SK-N-SH treated with all-trans-retinoic acid at 6 μM for 48 hours (cell line): ENCODE measurements around the gene ADAMTSL3.

Experiments used
- ATAC-seq: fragments of 200-7000 bp; cut with Tn5 transposase; 3 replicates; pipeline ENCODE4 v1.9.1; 2020; ENCODE audit warnings: mild to moderate bottlenecking, moderate library complexity
- ARNTL ChIP-seq: fragments of 450-650 bp; formaldehyde crosslinking; IDR thresholded peaks from 2 replicates; pipeline ENCODE4 v1.5.0; 2020; ENCODE audit warnings: low read depth, mild to moderate bottlenecking, moderate library complexity, borderline replicate concordance
- BACH2 ChIP-seq: fragments of 250-450 bp; sonication (Bioruptor Pico); IDR thresholded peaks from 2 replicates; pipeline ENCODE4 v1.9.0; 2021; ENCODE audit warnings: mild to moderate bottlenecking, borderline replicate concordance
- CSDC2 ChIP-seq: fragments of 250-450 bp; sonication (Bioruptor Pico); IDR thresholded peaks from 2 replicates; pipeline ENCODE4 v1.5.0; 2020; ENCODE audit warnings: mild to moderate bottlenecking, moderate library complexity
- ESRRG ChIP-seq: fragments of 250-450 bp; sonication (Bioruptor Pico); IDR thresholded peaks from 2 replicates; pipeline ENCODE4 v1.6.1; 2021; ENCODE audit warnings: mild to moderate bottlenecking
- GLIS3 ChIP-seq: fragments of 250-450 bp; sonication (Bioruptor Pico); IDR thresholded peaks from 2 replicates; pipeline ENCODE4 v1.5.0; 2020; ENCODE audit warnings: mild to moderate bottlenecking, moderate library complexity
- ISL1 ChIP-seq: fragments of 250-450 bp; sonication (Bioruptor Pico); IDR thresholded peaks from 2 replicates; pipeline ENCODE4 v2.1.2; 2022; ENCODE audit warnings: mild to moderate bottlenecking, moderate library complexity
- OSR1 ChIP-seq: fragments of 250-450 bp; sonication (Bioruptor Pico); IDR thresholded peaks from 2 replicates; pipeline ENCODE4 v1.8.0; 2022; ENCODE audit warnings: moderate library complexity, mild to moderate bottlenecking, inconsistent platforms
- PPARA ChIP-seq: fragments of 250-450 bp; sonication (Bioruptor Pico); IDR thresholded peaks from 2 replicates; pipeline ENCODE4 v1.5.0; 2020; ENCODE audit warnings: mild to moderate bottlenecking, borderline replicate concordance
- RARB ChIP-seq: fragments of 250-450 bp; sonication (Bioruptor Pico); IDR thresholded peaks from 2 replicates; pipeline ENCODE4 v1.8.0; 2021; ENCODE audit warnings: mild to moderate bottlenecking, moderate library complexity
- SNAI2 ChIP-seq: fragments of 250-450 bp; sonication (Bioruptor Pico); IDR thresholded peaks from 2 replicates; pipeline ENCODE4 v1.5.0; 2020; ENCODE audit warnings: mild to moderate bottlenecking, moderate library complexity
- TCF4 ChIP-seq: fragments of 250-450 bp; sonication (Bioruptor Pico); IDR thresholded peaks from 2 replicates; pipeline ENCODE4 v1.8.0; 2021; ENCODE audit warnings: mild to moderate bottlenecking, moderate library complexity, borderline replicate concordance
- TOX ChIP-seq: fragments of 250-450 bp; sonication (Bioruptor Pico); IDR thresholded peaks from 2 replicates; pipeline ENCODE4 v1.8.0; 2021; ENCODE audit warnings: mild to moderate bottlenecking, moderate library complexity, borderline replicate concordance
- ZC3H10 ChIP-seq: fragments of 250-450 bp; sonication (Bioruptor Pico); IDR thresholded peaks from 2 replicates; pipeline ENCODE4 v1.5.1; 2021; ENCODE audit warnings: mild to moderate bottlenecking, moderate library complexity
- ZFP3 ChIP-seq: fragments of 250-450 bp; sonication (Bioruptor Pico); IDR thresholded peaks from 2 replicates; pipeline ENCODE4 v1.5.0; 2020; ENCODE audit warnings: mild to moderate bottlenecking, moderate library complexity
- ZFP30 ChIP-seq: fragments of 450-650 bp; formaldehyde crosslinking; IDR thresholded peaks from 2 replicates; pipeline ENCODE4 v1.5.0; 2022; ENCODE audit warnings: mild to moderate bottlenecking, moderate library complexity
- ZNF565 ChIP-seq: fragments of 450-650 bp; formaldehyde crosslinking; conservative IDR thresholded peaks from 2 replicates; pipeline ENCODE4 v1.5.0; 2020; ENCODE audit warnings: low read depth, mild to moderate bottlenecking, moderate library complexity
- ZNF8 ChIP-seq: fragments of 450-650 bp; formaldehyde crosslinking; IDR thresholded peaks from 2 replicates; pipeline ENCODE4 v1.5.0; 2020; ENCODE audit warnings: mild to moderate bottlenecking, moderate library complexity
- TF ChIP-seq, protein P1 (sequence below): fragments of 250-450 bp; sonication (Bioruptor Pico); IDR thresholded peaks from 2 replicates; pipeline ENCODE4 v1.5.1; 2020; ENCODE audit warnings: low read depth, mild to moderate bottlenecking, moderate library complexity
- TF ChIP-seq, protein P2 (sequence below): fragments of 250-450 bp; sonication (Bioruptor Pico); IDR thresholded peaks from 2 replicates; pipeline ENCODE4 v1.8.0; 2020; ENCODE audit warnings: mild to moderate bottlenecking, moderate library complexity, borderline replicate concordance
- TF ChIP-seq, protein P3 (sequence below): fragments of 250-450 bp; sonication (Bioruptor Pico); IDR thresholded peaks from 2 replicates; pipeline ENCODE4 v1.5.1; 2021; ENCODE audit warnings: mild to moderate bottlenecking, moderate library complexity
- TF ChIP-seq, protein P4 (sequence below): fragments of 250-450 bp; sonication (Bioruptor Pico); IDR thresholded peaks from 2 replicates; pipeline ENCODE4 v1.8.0; 2021; ENCODE audit warnings: low read depth, mild to moderate bottlenecking, moderate library complexity, borderline replicate concordance

ADAMTSL3 gene

DNA sequence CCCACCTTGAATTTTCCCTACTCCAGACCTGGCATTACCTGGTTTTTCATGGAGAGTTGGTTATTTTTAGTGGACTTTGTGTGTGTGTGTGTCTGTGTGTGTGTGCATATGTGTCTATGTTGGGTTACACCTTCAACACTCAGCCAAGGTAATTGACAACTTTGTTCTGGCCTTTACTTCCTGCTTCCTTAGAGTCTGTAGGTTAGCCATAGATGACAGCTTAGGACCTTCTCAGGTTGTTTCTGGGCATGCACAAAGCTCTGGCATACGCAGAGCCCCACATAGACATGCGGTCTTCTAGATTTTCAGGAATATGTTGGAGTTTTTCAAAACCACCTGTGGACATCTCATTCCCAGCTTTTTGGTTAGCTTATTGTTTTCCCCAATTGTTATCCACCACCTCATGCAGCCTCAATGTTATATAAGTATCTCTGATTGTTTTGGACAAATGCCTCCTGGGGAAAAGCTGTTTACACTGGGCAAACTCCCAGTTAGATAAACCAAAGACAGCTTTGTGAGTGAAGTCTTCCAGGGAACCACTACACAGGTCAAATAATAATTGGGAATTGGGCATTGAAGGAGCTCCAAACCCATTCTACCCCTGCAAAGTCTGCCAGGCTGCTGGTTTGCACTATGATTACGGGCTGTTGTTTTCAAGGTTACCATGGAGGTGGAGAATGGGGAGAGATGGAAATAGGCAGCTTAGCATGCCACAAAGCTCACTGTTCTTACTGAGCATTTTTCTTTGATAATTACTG, 201.2 kb downstream of the ADAMTSL3 start:
- TF ChIP-seq OSR1, result no peak
- TF ChIP-seq ZNF8 (CRISPR knock-in tag), result no peak
- TF ChIP-seq, protein P1, sequence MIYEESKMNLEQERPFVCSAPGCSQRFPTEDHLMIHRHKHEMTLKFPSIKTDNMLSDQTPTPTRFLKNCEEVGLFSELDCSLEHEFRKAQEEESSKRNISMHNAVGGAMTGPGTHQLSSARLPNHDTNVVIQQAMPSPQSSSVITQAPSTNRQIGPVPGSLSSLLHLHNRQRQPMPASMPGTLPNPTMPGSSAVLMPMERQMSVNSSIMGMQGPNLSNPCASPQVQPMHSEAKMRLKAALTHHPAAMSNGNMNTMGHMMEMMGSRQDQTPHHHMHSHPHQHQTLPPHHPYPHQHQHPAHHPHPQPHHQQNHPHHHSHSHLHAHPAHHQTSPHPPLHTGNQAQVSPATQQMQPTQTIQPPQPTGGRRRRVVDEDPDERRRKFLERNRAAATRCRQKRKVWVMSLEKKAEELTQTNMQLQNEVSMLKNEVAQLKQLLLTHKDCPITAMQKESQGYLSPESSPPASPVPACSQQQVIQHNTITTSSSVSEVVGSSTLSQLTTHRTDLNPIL (CRISPR knock-in tag), result no peak
- no peak for TF ChIP-seq GLIS3
- TF ChIP-seq ESRRG (CRISPR knock-in tag), result no peak
- ATAC-seq, result no peak

DNA sequence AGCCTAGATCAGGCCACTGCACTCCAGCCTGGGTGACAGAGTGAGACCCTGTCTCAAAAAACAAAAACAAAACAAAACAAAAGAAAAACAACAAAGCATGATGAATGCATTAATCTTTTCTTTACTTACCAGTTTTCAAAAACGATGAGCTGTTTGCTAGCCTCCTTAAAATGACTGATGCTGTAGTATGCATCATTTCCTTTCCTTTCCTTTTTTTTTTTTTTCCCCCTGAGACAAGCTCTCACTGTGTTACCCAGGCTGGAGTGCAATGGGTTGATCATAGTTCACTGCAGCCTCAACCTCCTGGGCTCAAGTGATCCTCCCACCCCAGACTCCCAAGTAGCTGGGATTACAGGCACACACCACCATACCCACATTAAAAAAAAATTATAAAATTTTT, 202.0 kb downstream of the ADAMTSL3 start:
- no peak for TF ChIP-seq ZFP30
- TF ChIP-seq ISL1 (CRISPR knock-in tag), result no peak
- no peak for TF ChIP-seq CSDC2 (CRISPR knock-in tag)
- TF ChIP-seq ZC3H10, result no peak
- TF ChIP-seq ZNF565 (CRISPR knock-in tag), result no peak
- no peak for TF ChIP-seq ARNTL
- no peak for TF ChIP-seq ESRRG (CRISPR knock-in tag)
- TF ChIP-seq GLIS3, result no peak
- TF ChIP-seq, protein P2, sequence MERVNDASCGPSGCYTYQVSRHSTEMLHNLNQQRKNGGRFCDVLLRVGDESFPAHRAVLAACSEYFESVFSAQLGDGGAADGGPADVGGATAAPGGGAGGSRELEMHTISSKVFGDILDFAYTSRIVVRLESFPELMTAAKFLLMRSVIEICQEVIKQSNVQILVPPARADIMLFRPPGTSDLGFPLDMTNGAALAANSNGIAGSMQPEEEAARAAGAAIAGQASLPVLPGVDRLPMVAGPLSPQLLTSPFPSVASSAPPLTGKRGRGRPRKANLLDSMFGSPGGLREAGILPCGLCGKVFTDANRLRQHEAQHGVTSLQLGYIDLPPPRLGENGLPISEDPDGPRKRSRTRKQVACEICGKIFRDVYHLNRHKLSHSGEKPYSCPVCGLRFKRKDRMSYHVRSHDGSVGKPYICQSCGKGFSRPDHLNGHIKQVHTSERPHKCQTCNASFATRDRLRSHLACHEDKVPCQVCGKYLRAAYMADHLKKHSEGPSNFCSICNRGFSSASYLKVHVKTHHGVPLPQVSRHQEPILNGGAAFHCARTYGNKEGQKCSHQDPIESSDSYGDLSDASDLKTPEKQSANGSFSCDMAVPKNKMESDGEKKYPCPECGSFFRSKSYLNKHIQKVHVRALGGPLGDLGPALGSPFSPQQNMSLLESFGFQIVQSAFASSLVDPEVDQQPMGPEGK (CRISPR knock-in tag), result no peak
- ATAC-seq, result no peak

DNA sequence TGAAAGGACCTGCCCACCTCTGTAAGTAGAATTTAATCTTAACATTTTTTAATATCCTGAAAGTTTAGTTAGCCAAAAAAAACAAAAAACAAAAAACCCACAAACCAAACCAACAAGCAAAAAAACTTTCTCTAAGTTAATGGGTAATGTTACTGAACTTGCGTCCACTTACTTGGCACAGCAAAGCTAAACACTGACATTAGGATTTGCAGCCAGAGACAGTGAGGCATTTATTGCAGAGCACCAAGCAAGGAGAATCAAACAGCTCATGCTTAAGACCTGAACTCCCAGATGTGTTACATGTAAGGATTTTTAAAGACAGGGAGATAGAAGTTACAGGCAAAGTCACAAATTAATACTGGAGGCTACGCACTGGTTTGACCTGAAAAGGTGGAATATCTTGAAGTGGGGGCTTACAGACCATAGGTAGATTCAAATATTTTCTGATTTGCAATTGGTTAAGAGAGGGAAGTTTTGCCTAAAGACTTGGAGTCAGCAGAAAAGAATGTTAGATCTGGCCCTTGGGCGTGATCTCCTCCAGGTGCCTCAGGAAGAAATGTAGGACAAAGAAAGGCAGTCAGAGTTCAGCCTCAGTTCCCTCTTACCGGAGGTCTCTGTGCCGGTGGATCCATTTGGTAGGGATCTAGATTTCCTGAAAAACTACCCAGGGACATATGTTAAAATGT, 205.0 kb downstream of the ADAMTSL3 start:
- no peak for ATAC-seq

More for the DNA sequence above, 205.0 kb downstream of the ADAMTSL3 start:
- no peak for TF ChIP-seq ZC3H10
- TF ChIP-seq SNAI2 (CRISPR knock-in tag), result no peak
- TF ChIP-seq GLIS3, result no peak
- TF ChIP-seq, protein P3, sequence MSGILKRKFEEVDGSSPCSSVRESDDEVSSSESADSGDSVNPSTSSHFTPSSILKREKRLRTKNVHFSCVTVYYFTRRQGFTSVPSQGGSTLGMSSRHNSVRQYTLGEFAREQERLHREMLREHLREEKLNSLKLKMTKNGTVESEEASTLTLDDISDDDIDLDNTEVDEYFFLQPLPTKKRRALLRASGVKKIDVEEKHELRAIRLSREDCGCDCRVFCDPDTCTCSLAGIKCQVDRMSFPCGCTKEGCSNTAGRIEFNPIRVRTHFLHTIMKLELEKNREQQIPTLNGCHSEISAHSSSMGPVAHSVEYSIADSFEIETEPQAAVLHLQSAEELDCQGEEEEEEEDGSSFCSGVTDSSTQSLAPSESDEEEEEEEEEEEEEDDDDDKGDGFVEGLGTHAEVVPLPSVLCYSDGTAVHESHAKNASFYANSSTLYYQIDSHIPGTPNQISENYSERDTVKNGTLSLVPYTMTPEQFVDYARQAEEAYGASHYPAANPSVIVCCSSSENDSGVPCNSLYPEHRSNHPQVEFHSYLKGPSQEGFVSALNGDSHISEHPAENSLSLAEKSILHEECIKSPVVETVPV (CRISPR knock-in tag), result no peak
- TF ChIP-seq PPARA (CRISPR knock-in tag), result no peak
- TF ChIP-seq RARB (CRISPR knock-in tag), result no peak
- TF ChIP-seq, protein P2 (CRISPR knock-in tag), result no peak
- TF ChIP-seq ARNTL, result no peak
- no peak for TF ChIP-seq TCF4
- no peak for TF ChIP-seq TOX
- no peak for TF ChIP-seq ISL1 (CRISPR knock-in tag)
- TF ChIP-seq ZFP3 (CRISPR knock-in tag), result no peak
- TF ChIP-seq, protein P1 (CRISPR knock-in tag), result no peak
- no peak for TF ChIP-seq CSDC2 (CRISPR knock-in tag)
- TF ChIP-seq, protein P4, sequence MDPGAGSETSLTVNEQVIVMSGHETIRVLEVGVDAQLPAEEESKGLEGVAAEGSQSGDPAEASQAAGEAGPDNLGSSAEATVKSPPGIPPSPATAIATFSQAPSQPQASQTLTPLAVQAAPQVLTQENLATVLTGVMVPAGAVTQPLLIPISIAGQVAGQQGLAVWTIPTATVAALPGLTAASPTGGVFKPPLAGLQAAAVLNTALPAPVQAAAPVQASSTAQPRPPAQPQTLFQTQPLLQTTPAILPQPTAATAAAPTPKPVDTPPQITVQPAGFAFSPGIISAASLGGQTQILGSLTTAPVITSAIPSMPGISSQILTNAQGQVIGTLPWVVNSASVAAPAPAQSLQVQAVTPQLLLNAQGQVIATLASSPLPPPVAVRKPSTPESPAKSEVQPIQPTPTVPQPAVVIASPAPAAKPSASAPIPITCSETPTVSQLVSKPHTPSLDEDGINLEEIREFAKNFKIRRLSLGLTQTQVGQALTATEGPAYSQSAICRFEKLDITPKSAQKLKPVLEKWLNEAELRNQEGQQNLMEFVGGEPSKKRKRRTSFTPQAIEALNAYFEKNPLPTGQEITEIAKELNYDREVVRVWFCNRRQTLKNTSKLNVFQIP (CRISPR knock-in tag), result no peak
- no peak for TF ChIP-seq BACH2 (CRISPR knock-in tag)
